Vagina (tissue), 2 donors: Measurements from ENCODE around the gene WFDC9.
"Not testable (repeated sequence)": the region's sequence is repeated elsewhere in the genome, so short reads cannot be mapped to it uniquely, and the experiment has no call there.

Experiments used
- CTCF ChIP-seq, 3 experiments: fragments of 450-650 bp in 2 of 3; fragments of 200-600 bp in 1 of 3; sonication (generic) in 1 of 3; IDR thresholded peaks; one replicate each; pipeline ENCODE4 v1.5.1; 2017 to 2019; ENCODE audit warnings: antibody characterized with exemption in 3 of 3, mild to moderate bottlenecking in 2 of 3, moderate library complexity in 2 of 3
- POLR2A ChIP-seq, 2 donors: fragments of 450-650 bp; IDR thresholded peaks; one replicate each; pipeline ENCODE4 v1.6.1; 2017; ENCODE audit warnings: antibody characterized with exemption in 2 of 2, mild to moderate bottlenecking in 2 of 2, moderate library complexity in 2 of 2
- POLR2AphosphoS5 ChIP-seq, 2 donors: sonication (generic); formaldehyde crosslinking; IDR thresholded peaks; one replicate each; pipeline ENCODE4 v1.9.0; 2017; ENCODE audit warnings: antibody characterized with exemption in 2 of 2, mild to moderate bottlenecking in 2 of 2, low read depth in 1 of 2; ENCODE audit not compliant: insufficient read depth in 1 of 2

GRCh38 chr20:45645869-45646268, 14.8 kb upstream of the WFDC9 start:
- TF ChIP-seq CTCF (IDR thresholded peaks at IDR 0.05); POLR2A (IDR thresholded peaks at IDR 0.05); POLR2AphosphoS5 (IDR thresholded peaks at IDR 0.05; ENCODE audit: insufficient read depth in 1 of 2, low read depth in 1 of 2): not testable (repeated sequence)
